ENCODE results near the gene LDLRAD3.
A peak's percentile ranks its signal among the peaks of the same experiment; 100 is the strongest.

LDLRAD3 gene

GRCh38 chr11:36108881-36109589 is 165.2 kb downstream of the LDLRAD3 start:
- no peaks in the 10 kb centered on the region for H3K4me1 Mint-ChIP-seq
- H3K9me3 Mint-ChIP-seq, result peaks cover 3% of the 10 kb centered on the region
- no peaks in the 10 kb centered on the region for H3K36me3 Mint-ChIP-seq
- DNase-seq (ENCODE audit: low spot score in 2 of 2) (no peak), ATAC-seq (no peak)
- H3K4me3 Mint-ChIP-seq, result no peak overlapping the region
- peak overlapping the region; percentile 27 for H3K27ac Mint-ChIP-seq

- no peak for DNase-seq (ENCODE audit: low spot score in 2 of 2)
- H3K9me3 Mint-ChIP-seq, result peaks cover 3% of the 10 kb centered on the region
- no peaks in the 10 kb centered on the region for H3K4me1 Mint-ChIP-seq
- peak overlapping the region; percentile 27 for H3K27ac Mint-ChIP-seq
- H3K4me3 Mint-ChIP-seq, result no peak overlapping the region
- ATAC-seq, result no peak
- H3K36me3 Mint-ChIP-seq, result no peaks in the 10 kb centered on the region
Observed at GRCh38 chr11:36109590-36109849, 165.7 kb downstream of the LDLRAD3 start.

- peaks cover 7% of the 10 kb centered on the region for H3K9me3 Mint-ChIP-seq
- H3K27ac Mint-ChIP-seq, result no peak overlapping the region
- no peak overlapping the region for H3K4me3 Mint-ChIP-seq
- ATAC-seq, result no peak
- no peaks in the 10 kb centered on the region for H3K4me1 Mint-ChIP-seq
- no peak for DNase-seq (ENCODE audit: low spot score in 2 of 2)
- no peaks in the 10 kb centered on the region for H3K36me3 Mint-ChIP-seq
Observed at GRCh38 chr11:36109850-36110606, 166.2 kb downstream of the LDLRAD3 start.

GRCh38 chr11:36110668-36111410 is 167.0 kb downstream of the LDLRAD3 start:
- Mint-ChIP-seq H3K4me3 (no peak overlapping the region), H3K4me1 (no peaks in the 10 kb centered on the region), H3K9me3 (peaks cover 8% of the 10 kb centered on the region), H3K36me3 (no peaks in the 10 kb centered on the region), H3K27ac (no peak overlapping the region)
- no peak for ATAC-seq
- no peak for DNase-seq (ENCODE audit: low spot score in 2 of 2)

- H3K36me3 Mint-ChIP-seq, result no peaks in the 10 kb centered on the region
- ATAC-seq, result no peak
- no peak overlapping the region for H3K27ac Mint-ChIP-seq
- no peak overlapping the region for H3K4me3 Mint-ChIP-seq
- no peak for DNase-seq (ENCODE audit: low spot score in 2 of 2)
- no peaks in the 10 kb centered on the region for H3K4me1 Mint-ChIP-seq
- H3K9me3 Mint-ChIP-seq, result peaks cover 8% of the 10 kb centered on the region
Observed at GRCh38 chr11:36114095-36114494, 170.2 kb downstream of the LDLRAD3 start.

GRCh38 chr11:36115378-36115801 is 171.5 kb downstream of the LDLRAD3 start:
- DNase-seq (ENCODE audit: low spot score in 2 of 2) (no peak), ATAC-seq (no peak)
- no peaks in the 10 kb centered on the region for H3K36me3 Mint-ChIP-seq

GRCh38 chr11:36116161-36116560 is 172.3 kb downstream of the LDLRAD3 start:
- no peaks in the 10 kb centered on the region for H3K36me3 Mint-ChIP-seq
- H3K9me3 Mint-ChIP-seq, result peaks cover 8% of the 10 kb centered on the region
- no peaks in the 10 kb centered on the region for H3K4me1 Mint-ChIP-seq
- ATAC-seq (no peak), DNase-seq (ENCODE audit: low spot score in 2 of 2) (no peak)
- no peak overlapping the region for H3K4me3 Mint-ChIP-seq
- H3K27ac Mint-ChIP-seq, result no peak overlapping the region

More at GRCh38 chr11:36115378-36115801, 171.5 kb downstream of the LDLRAD3 start:
- no peaks in the 10 kb centered on the region for H3K4me1 Mint-ChIP-seq
- no peak overlapping the region for H3K27ac Mint-ChIP-seq
- peaks cover 8% of the 10 kb centered on the region for H3K9me3 Mint-ChIP-seq
- no peak overlapping the region for H3K4me3 Mint-ChIP-seq

- Mint-ChIP-seq H3K36me3 (no peaks in the 10 kb centered on the region), H3K4me1 (no peaks in the 10 kb centered on the region), H3K27ac (no peak overlapping the region), H3K9me3 (peaks cover 6% of the 10 kb centered on the region), H3K4me3 (no peak overlapping the region)
- no peak for DNase-seq (ENCODE audit: low spot score in 2 of 2)
- no peak for ATAC-seq
Observed at GRCh38 chr11:36118084-36118483, 174.2 kb downstream of the LDLRAD3 start.

- Mint-ChIP-seq H3K4me3 (no peak overlapping the region), H3K4me1 (no peaks in the 10 kb centered on the region), H3K27ac (no peak overlapping the region), H3K36me3 (no peaks in the 10 kb centered on the region), H3K9me3 (peaks cover 5% of the 10 kb centered on the region)
- no peak for ATAC-seq
- no peak for DNase-seq (ENCODE audit: low spot score in 2 of 2)
Observed at GRCh38 chr11:36119300-36119699, 175.4 kb downstream of the LDLRAD3 start.

- ATAC-seq (no peak), DNase-seq (ENCODE audit: low spot score in 2 of 2) (no peak)
- H3K4me1 Mint-ChIP-seq, result no peaks in the 10 kb centered on the region
- H3K27ac Mint-ChIP-seq, result no peak overlapping the region
- no peaks in the 10 kb centered on the region for H3K36me3 Mint-ChIP-seq
- no peaks in the 10 kb centered on the region for H3K9me3 Mint-ChIP-seq
- H3K4me3 Mint-ChIP-seq, result no peak overlapping the region
Observed at GRCh38 chr11:36121054-36121453, 177.2 kb downstream of the LDLRAD3 start.

- Mint-ChIP-seq H3K27ac (no peak overlapping the region), H3K9me3 (no peaks in the 10 kb centered on the region), H3K36me3 (no peaks in the 10 kb centered on the region), H3K4me3 (no peak overlapping the region), H3K4me1 (no peaks in the 10 kb centered on the region)
- DNase-seq (ENCODE audit: low spot score in 2 of 2), result no peak
- no peak for ATAC-seq
Observed at GRCh38 chr11:36122671-36123070, 178.8 kb downstream of the LDLRAD3 start.

- Mint-ChIP-seq H3K4me1 (no peaks in the 10 kb centered on the region), H3K4me3 (no peak overlapping the region), H3K27ac (no peak overlapping the region), H3K36me3 (no peaks in the 10 kb centered on the region), H3K9me3 (no peaks in the 10 kb centered on the region)
- DNase-seq (ENCODE audit: low spot score in 2 of 2), result no peak
- no peak for ATAC-seq
Observed at GRCh38 chr11:36123336-36124101, 179.7 kb downstream of the LDLRAD3 start.

GRCh38 chr11:36126678-36127077 is 182.8 kb downstream of the LDLRAD3 start:
- no peaks in the 10 kb centered on the region for H3K9me3 Mint-ChIP-seq
- H3K4me1 Mint-ChIP-seq, result no peaks in the 10 kb centered on the region
- H3K36me3 Mint-ChIP-seq, result no peaks in the 10 kb centered on the region
- no peak overlapping the region for H3K27ac Mint-ChIP-seq
- DNase-seq (ENCODE audit: low spot score in 2 of 2) (no peak), ATAC-seq (no peak)
- H3K4me3 Mint-ChIP-seq, result no peak overlapping the region

GRCh38 chr11:36127550-36127949 is 183.7 kb downstream of the LDLRAD3 start:
- H3K9me3 Mint-ChIP-seq, result no peaks in the 10 kb centered on the region
- no peaks in the 10 kb centered on the region for H3K4me1 Mint-ChIP-seq
- no peaks in the 10 kb centered on the region for H3K36me3 Mint-ChIP-seq
- no peak overlapping the region for H3K27ac Mint-ChIP-seq
- DNase-seq (ENCODE audit: low spot score in 2 of 2), result no peak
- ATAC-seq, result no peak
- H3K4me3 Mint-ChIP-seq, result no peak overlapping the region

- H3K27ac Mint-ChIP-seq, result no peak overlapping the region
Observed at GRCh38 chr11:36129955-36130354, 186.1 kb downstream of the LDLRAD3 start.

More at GRCh38 chr11:36129955-36130354, 186.1 kb downstream of the LDLRAD3 start:
- Mint-ChIP-seq H3K36me3 (no peaks in the 10 kb centered on the region), H3K4me3 (no peak overlapping the region), H3K9me3 (no peaks in the 10 kb centered on the region), H3K4me1 (no peaks in the 10 kb centered on the region)
- no peak for DNase-seq (ENCODE audit: low spot score in 2 of 2)
- ATAC-seq, result no peak

Measured in stimulated activated effector memory CD8-positive, alpha-beta T cell treated with anti-CD3 and anti-CD28 coated beads, Interleukin-12 subunit alpha, Interleukin-12 subunit beta, amount 100 ng/mL, for 72 hours (primary cell).